Hematopoietic multipotent progenitor cell treated with erythropoietin and hydrocortisone succinate and interleukin-3 and kit ligand, for 15 days (in vitro differentiated cells): ENCODE data around the gene TMEM178A.

Experiments
- DNase-seq: peaks from one replicate; pipeline ENCODE4 v3.0.0-alpha.2; 2015; ENCODE audit warnings: low spot score

Gene TMEM178A

DNA sequence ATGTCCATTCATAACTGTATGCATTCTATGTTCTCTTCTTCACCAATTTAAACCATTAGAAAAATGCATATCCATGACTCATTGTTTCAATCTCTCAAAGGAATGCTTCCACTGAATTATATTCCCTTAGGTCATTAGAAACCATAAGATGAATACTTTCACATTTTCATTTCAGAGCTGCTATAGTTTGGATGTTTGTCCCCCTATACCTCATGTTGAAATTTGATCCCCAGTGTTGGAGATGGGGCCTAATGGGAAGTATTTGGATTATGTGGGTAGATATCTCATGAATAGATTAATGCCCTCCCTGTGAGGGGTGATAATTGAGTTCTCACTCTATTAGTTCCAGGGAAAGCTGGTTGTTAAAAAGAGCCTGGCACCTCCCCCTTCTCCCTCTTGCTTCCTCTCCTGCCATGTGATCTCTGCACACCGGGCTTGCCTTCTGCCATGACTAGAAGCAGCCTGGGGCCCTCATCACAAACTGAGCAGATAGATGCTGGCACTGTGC, 77.6 kb downstream of the TMEM178A start:
- no peak for DNase-seq

DNA sequence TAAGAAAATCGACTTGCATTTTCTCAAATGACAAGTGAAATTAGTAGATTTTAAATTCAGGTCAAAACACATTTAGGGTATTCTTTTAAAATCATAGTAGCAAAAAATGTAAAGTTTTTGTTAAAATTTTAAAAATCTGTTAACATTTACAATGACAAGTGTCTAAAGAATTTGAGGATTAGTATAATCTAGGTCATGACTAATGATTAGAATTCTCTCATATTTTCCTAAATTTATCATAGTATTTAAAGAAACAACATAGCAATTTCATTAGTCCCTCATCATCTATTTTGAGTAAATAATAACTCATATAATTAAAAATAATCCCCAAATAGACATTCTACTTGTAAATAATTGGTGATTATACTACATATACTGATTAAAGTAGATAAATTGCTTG, 89.7 kb downstream of the TMEM178A start:
- DNase-seq = no peak

DNA sequence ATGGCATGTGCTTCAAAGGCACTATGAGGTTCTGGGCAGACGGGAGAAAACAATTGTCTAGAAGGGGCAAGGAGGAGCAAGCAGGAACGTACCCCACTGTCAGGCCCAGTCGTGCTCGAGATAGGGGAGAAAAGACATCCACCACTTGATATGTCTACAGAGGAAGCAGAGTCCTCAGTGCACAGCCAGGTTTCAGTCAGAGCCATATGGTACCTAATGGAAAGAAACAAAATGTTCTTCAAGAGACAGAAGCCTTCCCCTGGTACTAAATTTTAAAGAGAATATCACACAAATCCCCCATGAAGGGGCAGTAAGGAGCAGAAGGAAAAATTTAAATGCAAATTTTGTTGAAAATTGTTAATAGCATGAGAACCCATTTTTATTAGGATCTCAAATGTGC, 91.4 kb downstream of the TMEM178A start:
- no peak for DNase-seq

DNA sequence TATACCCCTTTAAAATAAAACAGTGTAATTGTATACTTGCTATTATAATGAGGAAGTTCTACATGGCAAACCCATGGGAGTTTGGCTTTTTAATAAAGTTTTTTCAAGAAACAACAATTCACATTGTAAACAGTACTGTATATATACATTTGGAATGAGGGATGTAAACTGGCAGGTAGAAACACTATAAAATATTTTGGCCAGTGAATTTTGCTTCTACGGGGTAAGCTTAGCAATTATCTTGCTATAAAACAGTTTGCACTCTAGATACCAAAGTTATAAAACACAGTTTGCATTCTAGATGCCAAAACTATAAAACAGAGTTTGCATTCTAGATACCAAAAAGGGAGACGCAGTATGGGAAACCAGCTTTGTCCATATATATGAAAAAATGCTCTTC, 96.7 kb downstream of the TMEM178A start:
- no peak for DNase-seq
